DND-41 (cell line): ENCODE measurements around the gene TMTC4.

Experiments used
- ATAC-seq: fragments of 200-7000 bp; cut with Tn5 transposase; 3 replicates; pipeline ENCODE4 v1.9.1; 2021; ENCODE audit warnings: low read depth; ENCODE audit not compliant: insufficient read depth
- DNase-seq: peaks from one replicate; pipeline ENCODE4 v3.0.0-alpha.2; 2020
- H2AFZ ChIP-seq: 2 replicates; pipeline ENCODE4 v1.6.0; 2012; ENCODE audit warnings: low read depth, low read length
- H3K27ac ChIP-seq: 2 replicates; pipeline ENCODE4 v1.5.1; 2012; ENCODE audit warnings: low read length, inconsistent platforms
- H3K27me3 ChIP-seq: fragments of 200-600 bp; sonication (generic); 2 replicates; pipeline ENCODE4 v1.6.0; 2012; ENCODE audit warnings: low read length, mild to moderate bottlenecking, inconsistent platforms; ENCODE audit not compliant: insufficient read depth, poor library complexity
- H3K36me3 ChIP-seq: 2 replicates; pipeline ENCODE4 v1.5.1; 2012; ENCODE audit warnings: low read length, inconsistent platforms; ENCODE audit not compliant: insufficient read depth
- H3K4me1 ChIP-seq: 2 replicates; pipeline ENCODE4 v1.5.1; 2012; ENCODE audit warnings: mild to moderate bottlenecking, low read length; ENCODE audit not compliant: insufficient read depth
- H3K4me2 ChIP-seq: 2 replicates; pipeline ENCODE4 v1.6.0; 2012; ENCODE audit warnings: mild to moderate bottlenecking, moderate library complexity, low read length, inconsistent platforms; ENCODE audit not compliant: insufficient read depth
- H3K4me3 ChIP-seq, 2 experiments: fragments of 200-600 bp in 1 of 2; shearing (Covaris generic) in 1 of 2; 2 replicates each; pipeline ENCODE4 v1.5.1; 2012 to 2016; ENCODE audit warnings: inconsistent platforms in 2 of 2, low read length in 2 of 2, mild to moderate bottlenecking in 2 of 2, low read depth in 1 of 2, moderate library complexity in 1 of 2
- H3K79me2 ChIP-seq: 2 replicates; pipeline ENCODE4 v1.6.0; 2012; ENCODE audit warnings: low read length, inconsistent platforms; ENCODE audit not compliant: insufficient read depth
- H3K9ac ChIP-seq: 2 replicates; pipeline ENCODE4 v1.6.0; 2012; ENCODE audit warnings: low read depth, mild to moderate bottlenecking, inconsistent platforms, low read length, moderate library complexity
- H3K9me3 ChIP-seq: 2 replicates; pipeline ENCODE4 v1.5.1; 2012; ENCODE audit warnings: low read length, moderate library complexity, mild to moderate bottlenecking, inconsistent platforms; ENCODE audit not compliant: insufficient read depth, severe bottlenecking
- H4K20me1 ChIP-seq: 2 replicates; pipeline ENCODE4 v1.6.0; 2012; ENCODE audit warnings: low read length; ENCODE audit not compliant: insufficient read depth
- CTCF ChIP-seq: IDR thresholded peaks from 2 replicates; pipeline ENCODE4 v1.5.1; 2012; ENCODE audit warnings: borderline replicate concordance, low read length, moderate library complexity, mild to moderate bottlenecking; ENCODE audit not compliant: poor library complexity, severe bottlenecking; ENCODE audit errors: extremely low read depth
- EZH2 ChIP-seq: IDR thresholded peaks from 3 replicates; pipeline ENCODE4 v1.6.1; 2012; ENCODE audit warnings: borderline replicate concordance, low read depth, mild to moderate bottlenecking, moderate library complexity, low read length, inconsistent platforms; ENCODE audit not compliant: severe bottlenecking

TMTC4 gene

DNA sequence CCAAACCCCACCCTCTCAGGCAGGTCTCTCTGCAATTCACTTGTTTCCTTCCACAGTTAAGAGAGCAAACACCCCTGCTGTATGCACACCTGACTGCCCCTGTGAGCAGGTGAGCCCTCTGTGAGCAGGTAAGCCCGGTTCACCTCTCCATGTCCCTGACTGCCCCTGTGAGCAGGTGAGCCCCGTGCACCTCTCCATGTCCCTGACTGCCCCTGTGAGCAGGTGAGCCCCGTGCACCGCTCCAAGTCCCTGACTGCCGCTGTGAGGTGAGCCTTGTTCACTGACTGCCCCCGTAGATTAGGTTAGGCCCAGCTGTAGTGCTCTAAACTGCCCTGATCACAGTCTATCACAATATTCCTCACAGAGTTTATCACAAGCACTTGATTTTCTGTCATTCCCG, 29.2 kb downstream of the TMTC4 start:
- H3K4me2 ChIP-seq, result no peak overlapping the region
- H4K20me1 ChIP-seq, result peaks cover 14% of the 10 kb centered on the region
- TF ChIP-seq EZH2 (no peak), CTCF (no peak)
- H3K4me3 ChIP-seq, result no peak overlapping the region
- H2AFZ ChIP-seq, result no peak overlapping the region
- no peaks in the 10 kb centered on the region for H3K27me3 ChIP-seq
- ATAC-seq, result no peak
- no peaks in the 10 kb centered on the region for H3K9me3 ChIP-seq
- no peaks in the 10 kb centered on the region for H3K4me1 ChIP-seq
- no peak overlapping the region for H3K9ac ChIP-seq
- H3K79me2 ChIP-seq, result no peaks in the 10 kb centered on the region; the same call in none of the 2 replicates
- H3K27ac ChIP-seq, result no peak overlapping the region
- peaks cover 80% of the 10 kb centered on the region for H3K36me3 ChIP-seq
- no peak for DNase-seq

GRCh38 chr13:100644371-100644770, 30.2 kb downstream of the TMTC4 start:
- Histone ChIP-seq H3K4me1 (no peaks in the 10 kb centered on the region), H3K9me3 (no peaks in the 10 kb centered on the region), H3K27me3 (no peaks in the 10 kb centered on the region), H2AFZ (no peak overlapping the region), H3K4me3 (no peak overlapping the region), H4K20me1 (peaks cover 11% of the 10 kb centered on the region), H3K36me3 (peaks cover 83% of the 10 kb centered on the region), H3K9ac (no peak overlapping the region), H3K79me2 (no peaks in the 10 kb centered on the region; the same call in 1 of the 2 replicates), H3K4me2 (no peak overlapping the region), H3K27ac (no peak overlapping the region)
- ATAC-seq (no peak), DNase-seq (no peak)
- TF ChIP-seq EZH2 (no peak), CTCF (no peak)

GRCh38 chr13:100637796-100638195, 36.8 kb downstream of the TMTC4 start:
- ATAC-seq (no peak), DNase-seq (no peak)
- H3K9me3 ChIP-seq, result no peaks in the 10 kb centered on the region
- no peaks in the 10 kb centered on the region for H3K27me3 ChIP-seq
- H3K27ac ChIP-seq, result no peak overlapping the region
- no peaks in the 10 kb centered on the region; the same call in 1 of the 2 replicates for H4K20me1 ChIP-seq
- H3K4me3 ChIP-seq, result no peak overlapping the region
- TF ChIP-seq CTCF (no peak), EZH2 (no peak)
- H3K36me3 ChIP-seq, result peaks cover 93% of the 10 kb centered on the region
- H3K4me1 ChIP-seq, result no peaks in the 10 kb centered on the region
- H2AFZ ChIP-seq, result no peak overlapping the region
- H3K9ac ChIP-seq, result no peak overlapping the region
- no peak overlapping the region for H3K4me2 ChIP-seq
- no peaks in the 10 kb centered on the region for H3K79me2 ChIP-seq

DNA sequence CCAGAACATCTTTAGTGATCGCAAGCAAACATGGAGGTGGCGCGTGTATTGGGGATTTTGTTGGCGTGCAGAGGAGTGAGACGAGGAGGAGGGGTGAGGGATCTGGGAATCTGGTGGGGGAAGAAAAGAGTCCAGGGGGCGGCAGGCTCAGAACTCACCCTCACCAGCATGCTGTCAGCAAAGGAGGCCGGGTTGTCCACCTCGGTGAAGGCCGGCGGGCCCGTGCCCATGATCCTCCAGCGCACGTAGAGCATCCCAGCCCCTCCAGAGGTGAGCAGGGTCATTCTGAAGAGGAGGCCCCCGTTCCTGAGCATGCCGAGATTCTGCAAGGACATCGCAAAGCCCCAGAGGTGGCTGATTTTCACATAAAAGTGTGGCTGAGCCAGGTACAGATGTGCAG, 37.2 kb downstream of the TMTC4 start:
- no peak overlapping the region for H3K4me2 ChIP-seq
- H4K20me1 ChIP-seq, result no peaks in the 10 kb centered on the region; the same call in 1 of the 2 replicates
- no peaks in the 10 kb centered on the region for H3K9me3 ChIP-seq
- no peak overlapping the region for H3K4me3 ChIP-seq
- TF ChIP-seq EZH2, result no peak
- no peak for TF ChIP-seq CTCF
- H3K9ac ChIP-seq, result no peak overlapping the region
- H3K79me2 ChIP-seq, result no peaks in the 10 kb centered on the region
- no peak for DNase-seq
- no peaks in the 10 kb centered on the region for H3K4me1 ChIP-seq
- H3K27me3 ChIP-seq, result no peaks in the 10 kb centered on the region
- ATAC-seq, result no peak
- peaks cover 93% of the 10 kb centered on the region for H3K36me3 ChIP-seq
- no peak overlapping the region for H2AFZ ChIP-seq
- H3K27ac ChIP-seq, result no peak overlapping the region
